ENCODE data around the gene ABHD5. TPM values are rescaled to one million over a fixed set of nuclear protein-coding genes. Genes with fewer than 3 reads are reported as not detected.

The ABHD5 gene
- total RNA-seq, 1 experiment from 2014 or later = 29.5 TPM

GRCh38 chr3:43769885-43770425, 79.2 kb downstream of the ABHD5 start:
- no TSS peak for BruUV-seq (replicated peaks)
- POLR2A ChIA-PET (ENCODE audit: unreplicated experiment) = interaction anchor here (0.5 kb wide), 1 partner anchor 558 kb away, joined by 3 read pairs; no protein-coding TSS in a partner anchor

GRCh38 chr3:43770426-43771103, 79.8 kb downstream of the ABHD5 start:
- Histone ChIP-seq H3K36me3 (ENCODE audit: low read depth, low read length) (no peaks in the 10 kb centered on the region), H3K9me2 (replicated peaks; ENCODE audit: low read length) (no peaks in the 10 kb centered on the region), H3K4me2 (ENCODE audit: low read length) (peak overlapping the region; percentile 25; the same call in 1 of the 2 replicates), H3K9ac (ENCODE audit: low read length) (no peak overlapping the region), H3K4me3 (ENCODE audit: low read length) (no peak overlapping the region), H2AFZ (ENCODE audit: low read length) (no peak overlapping the region), H3K9me3 (ENCODE audit: low read length) (no peaks in the 10 kb centered on the region), H4K20me1 (ENCODE audit: low read length) (no peaks in the 10 kb centered on the region), H3K79me2 (ENCODE audit: low read length) (no peaks in the 10 kb centered on the region), H3K4me1 (ENCODE audit: insufficient read depth, low read length) (peaks cover 57% of the 10 kb centered on the region), H3K27me3 (ENCODE audit: low read length) (no peaks in the 10 kb centered on the region), H3F3A (ENCODE audit: low read length, unreplicated experiment) (no peaks in the 10 kb centered on the region), H3K27ac (ENCODE audit: low read length) (0 out of 2 replicates have a peak overlapping the region, but pooled peaks have one; percentile 5)
- intact Hi-C loops (cut with micrococcal nuclease) = no loop called here
- peak; percentile 50 for DNase-seq
- TF ChIP-seq EZH2phosphoT487 (IDR thresholded peaks at IDR 0.05; ENCODE audit: borderline replicate concordance, low read length) (no peak), EZH2 (IDR thresholded peaks at IDR 0.05; ENCODE audit: low read length, unreplicated experiment) (no peak), CTCF (conservative IDR thresholded peaks at IDR 0.05; ENCODE audit: low read depth, low read length) (no peak)
- POLR2A ChIA-PET (ENCODE audit: unreplicated experiment) = no interaction called here
- no TSS peak for BruUV-seq (replicated peaks)
- ATAC-seq = peak; percentile 7
- CTCF ChIA-PET = no interaction called here

More at GRCh38 chr3:43769885-43770425, 79.2 kb downstream of the ABHD5 start:
- Histone ChIP-seq H3F3A (ENCODE audit: low read length, unreplicated experiment) (no peaks in the 10 kb centered on the region), H4K20me1 (ENCODE audit: low read length) (no peaks in the 10 kb centered on the region), H3K79me2 (ENCODE audit: low read length) (no peaks in the 10 kb centered on the region), H3K4me2 (ENCODE audit: low read length) (peak overlapping the region; percentile 72), H3K4me3 (ENCODE audit: low read length) (peak overlapping the region; percentile 41), H3K36me3 (ENCODE audit: low read depth, low read length) (no peaks in the 10 kb centered on the region), H2AFZ (ENCODE audit: low read length) (peak overlapping the region; percentile 86), H3K4me1 (ENCODE audit: insufficient read depth, low read length) (peaks cover 63% of the 10 kb centered on the region), H3K9me2 (replicated peaks; ENCODE audit: low read length) (no peaks in the 10 kb centered on the region), H3K9ac (ENCODE audit: low read length) (no peak overlapping the region), H3K27ac (ENCODE audit: low read length) (peak overlapping the region; percentile 5; the same call in 1 of the 2 replicates), H3K9me3 (ENCODE audit: low read length) (no peaks in the 10 kb centered on the region), H3K27me3 (ENCODE audit: low read length) (no peaks in the 10 kb centered on the region)
- CTCF ChIA-PET = no interaction called here
- ATAC-seq = no peak
- intact Hi-C loops (cut with micrococcal nuclease) = loop anchor here (1.0 to 5.0 kb wide), 4 partner anchors 78 to 428 kb away; partner anchors contain the start of gene ABHD5
- TF ChIP-seq CTCF (conservative IDR thresholded peaks at IDR 0.05; ENCODE audit: low read depth, low read length) (no peak), EZH2phosphoT487 (IDR thresholded peaks at IDR 0.05; ENCODE audit: borderline replicate concordance, low read length) (no peak), EZH2 (IDR thresholded peaks at IDR 0.05; ENCODE audit: low read length, unreplicated experiment) (no peak)
- DNase-seq = no peak

GRCh38 chr3:43771610-43772009, 80.9 kb downstream of the ABHD5 start:
- intact Hi-C loops (cut with micrococcal nuclease) = no loop called here
- Histone ChIP-seq H4K20me1 (ENCODE audit: low read length) (no peaks in the 10 kb centered on the region), H3K27me3 (ENCODE audit: low read length) (no peaks in the 10 kb centered on the region), H3F3A (ENCODE audit: low read length, unreplicated experiment) (no peaks in the 10 kb centered on the region), H3K9me2 (replicated peaks; ENCODE audit: low read length) (no peaks in the 10 kb centered on the region), H3K9me3 (ENCODE audit: low read length) (no peaks in the 10 kb centered on the region), H2AFZ (ENCODE audit: low read length) (no peak overlapping the region), H3K9ac (ENCODE audit: low read length) (no peak overlapping the region), H3K4me1 (ENCODE audit: insufficient read depth, low read length) (peaks cover 46% of the 10 kb centered on the region), H3K36me3 (ENCODE audit: low read depth, low read length) (no peaks in the 10 kb centered on the region), H3K79me2 (ENCODE audit: low read length) (no peaks in the 10 kb centered on the region), H3K4me3 (ENCODE audit: low read length) (no peak overlapping the region), H3K27ac (ENCODE audit: low read length) (no peak overlapping the region), H3K4me2 (ENCODE audit: low read length) (no peak overlapping the region)
- no TSS peak for BruUV-seq (replicated peaks)
- ChIA-PET POLR2A (ENCODE audit: unreplicated experiment) (no interaction called here), CTCF (no interaction called here)
- TF ChIP-seq CTCF (conservative IDR thresholded peaks at IDR 0.05; ENCODE audit: low read depth, low read length) (no peak), EZH2phosphoT487 (IDR thresholded peaks at IDR 0.05; ENCODE audit: borderline replicate concordance, low read length) (no peak)
- ATAC-seq (no peak), DNase-seq (no peak)
